Retinal pigment epithelial cell (primary cell): ENCODE data around the gene CCL8.

ENCODE experiments used
- DNase-seq: peaks from one replicate; pipeline ENCODE4 v3.0.0-alpha.2; 2010; ENCODE audit warnings: low read depth
- H3K4me3 ChIP-seq: 2 replicates; pipeline ENCODE4 v1.5.1; 2011; ENCODE audit warnings: mild to moderate bottlenecking, low read length, control low read depth, moderate library complexity
- CTCF ChIP-seq: conservative IDR thresholded peaks from 2 replicates; pipeline ENCODE4 v1.5.1; 2011; ENCODE audit warnings: low read depth, low read length, control low read depth, inconsistent platforms

CCL8 gene

GRCh38 chr17:34302636-34303035, 16.6 kb upstream of the CCL8 start:
- no peak for TF ChIP-seq CTCF
- DNase-seq = no peak
- no peak overlapping the region for H3K4me3 ChIP-seq

DNA sequence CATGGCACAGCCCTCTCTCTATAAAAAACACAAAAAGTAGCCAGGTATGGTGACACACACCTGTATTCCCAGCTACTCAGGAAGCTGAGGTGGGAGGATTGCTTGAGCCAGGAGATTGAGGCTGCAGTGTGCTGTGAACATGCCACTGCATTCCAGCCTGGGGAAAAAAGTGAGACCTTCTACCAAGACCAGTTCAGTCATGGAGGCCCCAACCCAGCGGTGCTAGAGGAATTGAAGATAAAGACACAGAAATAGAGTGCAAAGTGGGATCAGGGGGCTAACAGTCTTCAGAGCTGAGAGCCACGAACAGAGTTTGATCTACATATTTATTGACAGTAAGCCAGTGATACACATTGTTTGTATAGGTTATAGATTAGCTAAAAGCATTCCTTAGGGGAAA, 15.6 kb upstream of the CCL8 start:
- no peak overlapping the region for H3K4me3 ChIP-seq
- no peak for TF ChIP-seq CTCF

GRCh38 chr17:34305061-34305460, 14.2 kb upstream of the CCL8 start:
- DNase-seq = no peak
- no peak for TF ChIP-seq CTCF
- no peak overlapping the region for H3K4me3 ChIP-seq

More for the DNA sequence above, 15.6 kb upstream of the CCL8 start:
- DNase-seq = no peak

DNA sequence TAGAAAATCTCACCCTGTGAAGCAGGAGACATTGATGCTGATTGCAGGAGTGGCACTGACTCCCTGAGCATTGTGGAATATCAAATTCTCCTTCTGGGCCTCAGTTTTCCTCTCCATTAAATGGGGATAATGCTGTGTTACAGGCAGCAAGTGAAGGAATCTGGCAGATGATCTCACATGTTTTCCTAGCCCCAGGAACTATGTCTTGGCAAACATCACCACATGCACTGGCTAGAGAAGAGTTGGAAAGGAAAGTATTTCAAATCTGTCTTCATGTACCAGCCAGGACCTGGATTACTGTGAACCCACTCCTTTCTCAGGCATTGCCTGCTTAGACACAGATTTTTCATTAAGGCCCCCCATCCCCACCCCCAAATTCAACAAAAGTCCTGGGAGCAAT, 13.6 kb upstream of the CCL8 start:
- no peak for TF ChIP-seq CTCF
- no peak for DNase-seq
- no peak overlapping the region for H3K4me3 ChIP-seq

DNA sequence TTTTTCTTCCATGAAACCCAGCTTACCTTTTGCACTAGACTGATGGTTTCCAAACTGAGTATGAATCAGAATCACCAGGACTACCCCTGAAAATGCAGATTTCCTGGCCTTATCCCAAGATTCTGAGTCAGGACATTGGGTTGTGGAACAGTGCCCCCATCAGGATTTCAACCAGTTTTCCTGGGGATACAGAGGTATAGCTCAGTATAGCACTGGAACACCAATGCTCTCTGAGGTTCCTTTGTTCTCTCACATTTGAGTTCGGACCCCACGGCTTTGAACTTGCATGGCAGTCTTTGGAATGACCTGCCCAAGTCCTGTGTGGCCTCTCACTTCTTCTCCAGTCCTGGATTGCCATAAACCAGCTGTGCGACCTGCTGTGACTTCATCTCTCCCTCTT, 12.8 kb upstream of the CCL8 start:
- peak; percentile 38 for DNase-seq
- H3K4me3 ChIP-seq = no peak overlapping the region
- peak; percentile 71 for TF ChIP-seq CTCF

- no peak for TF ChIP-seq CTCF
- H3K4me3 ChIP-seq = no peak overlapping the region
- DNase-seq = no peak
Measured at GRCh38 chr17:34307110-34307509, 12.1 kb upstream of the CCL8 start.

- DNase-seq = no peak
- no peak for TF ChIP-seq CTCF
- no peak overlapping the region for H3K4me3 ChIP-seq
Measured at GRCh38 chr17:34308371-34308770, 10.9 kb upstream of the CCL8 start.
